NT2/D1 (cell line): Measurements from ENCODE around the gene NSD1.

Experiments used
- DNase-seq: peaks from one replicate; pipeline ENCODE4 v3.0.0-alpha.2; 2011; ENCODE audit warnings: low read depth, low spot score
- H3K27me3 ChIP-seq: 2 replicates; pipeline ENCODE4 v1.6.0; 2011; ENCODE audit warnings: mild to moderate bottlenecking; ENCODE audit not compliant: insufficient read length, insufficient read depth
- H3K36me3 ChIP-seq: 2 replicates; pipeline ENCODE4 v1.6.1; 2011; ENCODE audit warnings: mild to moderate bottlenecking, low read length, mixed read lengths; ENCODE audit not compliant: insufficient read depth, insufficient read length
- H3K4me1 ChIP-seq: 2 replicates; pipeline ENCODE4 v1.5.1; 2011; ENCODE audit not compliant: insufficient read depth, insufficient read length
- H3K4me3 ChIP-seq: 2 replicates; pipeline ENCODE4 v1.5.1; 2011; ENCODE audit warnings: low read depth; ENCODE audit not compliant: insufficient read length
- H3K9ac ChIP-seq: 2 replicates; pipeline ENCODE4 v1.6.0; 2011; ENCODE audit warnings: low read depth; ENCODE audit not compliant: insufficient read length
- H3K9me3 ChIP-seq: 2 replicates; pipeline ENCODE4 v1.5.1; 2011; ENCODE audit warnings: mild to moderate bottlenecking, low read length; ENCODE audit not compliant: insufficient read depth
- SUZ12 ChIP-seq: IDR thresholded peaks from 2 replicates; pipeline ENCODE4 v1.6.1; 2011; ENCODE audit not compliant: insufficient read length, insufficient read depth; ENCODE audit errors: extremely low read depth
- YY1 ChIP-seq: IDR thresholded peaks from 2 replicates; pipeline ENCODE4 v1.6.1; 2011; ENCODE audit not compliant: insufficient read length, insufficient read depth
- ZNF274 ChIP-seq: IDR thresholded peaks from 2 replicates; pipeline ENCODE4 v1.6.1; 2011; ENCODE audit warnings: mild to moderate bottlenecking, low read depth, low read length

The NSD1 gene

GRCh38 chr5:177226860-177227259 lies 93.3 kb downstream of the NSD1 start:
- Histone ChIP-seq H3K9ac (no peak overlapping the region), H3K36me3 (peaks cover 25% of the 10 kb centered on the region), H3K27me3 (no peaks in the 10 kb centered on the region), H3K9me3 (no peaks in the 10 kb centered on the region), H3K4me1 (no peaks in the 10 kb centered on the region), H3K4me3 (no peak overlapping the region)
- DNase-seq, result no peak
- no peak for TF ChIP-seq ZNF274
- no peak for TF ChIP-seq YY1
- TF ChIP-seq SUZ12, result no peak

- H3K4me1 ChIP-seq, result no peaks in the 10 kb centered on the region
- no peak for DNase-seq
- no peaks in the 10 kb centered on the region for H3K27me3 ChIP-seq
- H3K36me3 ChIP-seq, result peaks cover 27% of the 10 kb centered on the region
- TF ChIP-seq SUZ12 (no peak), YY1 (no peak), ZNF274 (no peak)
- H3K9ac ChIP-seq, result no peak overlapping the region
- no peaks in the 10 kb centered on the region for H3K9me3 ChIP-seq
- H3K4me3 ChIP-seq, result no peak overlapping the region
Measured at GRCh38 chr5:177228751-177229150, 95.2 kb downstream of the NSD1 start.

- H3K27me3 ChIP-seq, result no peaks in the 10 kb centered on the region
- TF ChIP-seq YY1, result no peak
- TF ChIP-seq SUZ12, result no peak
- TF ChIP-seq ZNF274, result no peak
- H3K4me1 ChIP-seq, result no peaks in the 10 kb centered on the region
- H3K4me3 ChIP-seq, result no peak overlapping the region
- no peaks in the 10 kb centered on the region for H3K9me3 ChIP-seq
- DNase-seq, result no peak
- H3K36me3 ChIP-seq, result peaks cover 23% of the 10 kb centered on the region
- H3K9ac ChIP-seq, result no peak overlapping the region
Measured at GRCh38 chr5:177230660-177231059, 97.1 kb downstream of the NSD1 start.

DNA sequence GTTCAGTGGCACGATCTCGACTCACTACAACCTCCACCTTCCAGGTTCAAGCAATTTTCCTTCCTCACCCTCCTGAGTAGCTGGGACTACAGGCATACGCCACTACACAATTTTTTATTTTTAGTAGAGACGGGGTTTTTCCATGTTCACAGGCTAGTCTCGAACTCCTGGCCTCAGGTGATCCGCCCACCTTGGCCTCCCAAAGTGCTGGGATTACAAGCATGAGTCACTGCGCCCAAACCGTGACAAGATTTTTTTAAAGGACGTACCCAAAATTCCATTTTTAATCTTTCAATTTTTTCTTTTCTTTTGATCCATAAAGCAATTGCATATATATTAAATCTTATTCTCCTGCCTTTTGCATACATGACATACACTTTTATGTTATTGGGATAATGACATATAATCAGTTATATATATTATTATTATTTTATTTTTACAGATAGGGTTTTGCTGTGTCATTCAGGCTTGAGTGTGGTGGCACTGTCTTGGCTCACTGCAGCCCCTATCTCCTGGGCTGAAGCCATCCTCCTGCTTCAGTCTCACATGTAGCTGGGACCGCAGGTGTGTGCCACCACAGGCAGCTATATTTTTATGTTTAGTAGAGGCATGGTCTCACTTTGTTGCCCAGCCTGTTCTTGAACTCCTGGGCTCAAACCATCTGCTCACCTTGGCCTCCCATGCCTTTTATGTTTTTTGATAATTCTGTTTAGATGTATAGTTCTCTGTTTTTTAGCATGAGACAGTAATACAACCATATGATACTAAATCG lies 98.1 kb downstream of the NSD1 start:
- DNase-seq, result no peak
- Histone ChIP-seq H3K9me3 (no peaks in the 10 kb centered on the region), H3K4me1 (no peaks in the 10 kb centered on the region), H3K27me3 (no peaks in the 10 kb centered on the region), H3K4me3 (no peak overlapping the region), H3K9ac (no peak overlapping the region), H3K36me3 (peaks cover 30% of the 10 kb centered on the region)
- TF ChIP-seq YY1 (no peak), ZNF274 (no peak), SUZ12 (no peak)

- H3K27me3 ChIP-seq, result no peaks in the 10 kb centered on the region
Measured at GRCh38 chr5:177232358-177232757, 98.8 kb downstream of the NSD1 start.

DNA sequence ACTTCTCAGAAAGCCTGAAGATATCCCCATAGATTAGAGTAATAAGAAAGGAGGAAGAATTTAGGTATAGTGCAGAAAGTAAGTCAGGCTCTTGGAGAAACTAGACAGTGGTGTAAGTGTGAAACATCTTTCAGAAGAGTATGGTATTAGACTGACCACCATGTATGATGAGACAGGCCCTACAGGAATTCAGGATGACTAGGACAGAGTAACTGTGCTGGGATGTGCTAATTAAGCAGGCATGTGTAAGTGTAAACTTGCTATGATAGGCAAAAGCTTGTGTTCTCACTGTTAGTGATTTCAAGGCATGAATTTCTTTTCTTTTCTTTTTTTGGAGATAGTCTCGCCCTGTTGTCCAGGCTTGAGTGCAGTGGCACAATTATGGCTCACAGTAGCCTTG lies 99.2 kb downstream of the NSD1 start:
- peaks cover 39% of the 10 kb centered on the region for H3K36me3 ChIP-seq
- no peak overlapping the region for H3K4me3 ChIP-seq
- no peaks in the 10 kb centered on the region for H3K9me3 ChIP-seq
- no peaks in the 10 kb centered on the region for H3K4me1 ChIP-seq
- TF ChIP-seq YY1 (no peak), ZNF274 (no peak), SUZ12 (no peak)
- no peak for DNase-seq
- no peaks in the 10 kb centered on the region for H3K27me3 ChIP-seq
- H3K9ac ChIP-seq, result no peak overlapping the region

More at GRCh38 chr5:177232358-177232757, 98.8 kb downstream of the NSD1 start:
- no peak overlapping the region for H3K4me3 ChIP-seq
- no peaks in the 10 kb centered on the region for H3K9me3 ChIP-seq
- TF ChIP-seq YY1 (no peak), ZNF274 (no peak), SUZ12 (no peak)
- H3K9ac ChIP-seq, result no peak overlapping the region
- peaks cover 36% of the 10 kb centered on the region for H3K36me3 ChIP-seq
- no peaks in the 10 kb centered on the region for H3K4me1 ChIP-seq
- DNase-seq, result no peak

GRCh38 chr5:177233206-177233605 lies 99.6 kb downstream of the NSD1 start:
- H3K36me3 ChIP-seq, result peaks cover 42% of the 10 kb centered on the region
- no peak for DNase-seq

DNA sequence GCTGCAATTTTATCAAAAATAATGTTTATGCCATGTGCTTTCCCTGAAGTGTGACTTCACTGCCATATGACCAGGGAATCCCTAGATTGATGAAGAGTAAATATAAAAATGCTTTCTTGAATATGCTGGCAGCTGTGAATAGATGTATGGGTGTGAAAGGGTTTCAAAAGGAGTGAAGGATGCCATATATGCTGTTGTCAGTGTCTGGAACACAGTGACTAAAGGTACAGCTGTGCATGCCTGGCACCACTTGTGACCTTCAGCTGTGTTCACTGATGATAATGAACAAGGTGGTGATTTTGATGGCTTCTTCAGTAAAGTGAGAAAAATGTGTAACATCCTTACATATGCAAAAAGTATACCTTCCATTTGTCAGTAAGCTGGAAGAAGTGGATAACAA lies 100.2 kb downstream of the NSD1 start:
- H3K4me3 ChIP-seq, result no peak overlapping the region
- H3K9me3 ChIP-seq, result no peaks in the 10 kb centered on the region
- peaks cover 48% of the 10 kb centered on the region for H3K36me3 ChIP-seq
- TF ChIP-seq ZNF274, result no peak
- no peak for TF ChIP-seq SUZ12
- TF ChIP-seq YY1, result no peak
- no peaks in the 10 kb centered on the region for H3K27me3 ChIP-seq
- no peak for DNase-seq
- no peaks in the 10 kb centered on the region for H3K4me1 ChIP-seq
- H3K9ac ChIP-seq, result no peak overlapping the region

More at GRCh38 chr5:177233206-177233605, 99.6 kb downstream of the NSD1 start:
- H3K9me3 ChIP-seq, result no peaks in the 10 kb centered on the region
- H3K9ac ChIP-seq, result no peak overlapping the region
- H3K4me3 ChIP-seq, result no peak overlapping the region
- H3K27me3 ChIP-seq, result no peaks in the 10 kb centered on the region
- TF ChIP-seq YY1 (no peak), ZNF274 (no peak), SUZ12 (no peak)
- no peaks in the 10 kb centered on the region for H3K4me1 ChIP-seq
